Breast epithelium (tissue), 3 donors: Measurements from ENCODE around the gene C3orf18.

Experiments
- POLR2A ChIP-seq: fragments of 450-650 bp; IDR thresholded peaks from one replicate; pipeline ENCODE4 v1.6.1; 2016; ENCODE audit warnings: antibody characterized with exemption, mild to moderate bottlenecking, moderate library complexity
- POLR2AphosphoS5 ChIP-seq, 3 donors: sonication (generic); formaldehyde crosslinking; IDR thresholded peaks; one replicate each; pipeline ENCODE4 v1.6.1; 2017; ENCODE audit warnings: antibody characterized with exemption in 3 of 3
- TF ChIP-seq, protein P1 (sequence below), 3 donors: fragments of 450-650 bp; IDR thresholded peaks; one replicate each; pipeline ENCODE4 v1.5.1; 2016 to 2017; ENCODE audit warnings: antibody characterized with exemption in 3 of 3, mild to moderate bottlenecking in 3 of 3, moderate library complexity in 3 of 3

DNA sequence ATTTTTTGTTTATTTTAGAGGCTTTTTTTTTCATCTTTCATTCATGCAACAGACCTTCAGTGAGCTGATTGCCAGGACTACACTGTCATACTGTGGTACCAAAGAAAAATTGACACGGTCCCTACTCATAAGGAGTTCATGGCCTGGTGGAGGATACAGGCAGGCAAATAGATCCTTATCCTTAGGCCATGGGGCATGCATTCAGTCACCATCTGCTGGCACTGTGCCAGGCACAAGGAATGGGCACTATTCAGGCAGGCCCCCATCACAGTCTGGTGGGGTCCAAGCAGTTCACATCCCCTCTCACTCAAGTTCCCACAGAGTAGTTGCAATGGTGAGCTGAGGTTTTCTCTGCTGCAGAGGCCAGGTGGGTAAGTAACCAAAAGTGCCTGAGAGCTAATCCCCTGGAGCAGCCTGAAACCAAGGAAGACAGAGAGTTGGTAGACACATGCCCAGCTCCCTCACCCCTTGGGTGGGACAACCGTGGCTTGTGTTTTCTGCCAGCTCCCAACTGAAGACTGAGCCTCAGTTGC is 26.8 kb upstream of the C3orf18 start:
- TF ChIP-seq POLR2A = no peak
- no peak for TF ChIP-seq POLR2AphosphoS5 (IDR thresholded peaks at IDR 0.05)
- TF ChIP-seq, protein P1, sequence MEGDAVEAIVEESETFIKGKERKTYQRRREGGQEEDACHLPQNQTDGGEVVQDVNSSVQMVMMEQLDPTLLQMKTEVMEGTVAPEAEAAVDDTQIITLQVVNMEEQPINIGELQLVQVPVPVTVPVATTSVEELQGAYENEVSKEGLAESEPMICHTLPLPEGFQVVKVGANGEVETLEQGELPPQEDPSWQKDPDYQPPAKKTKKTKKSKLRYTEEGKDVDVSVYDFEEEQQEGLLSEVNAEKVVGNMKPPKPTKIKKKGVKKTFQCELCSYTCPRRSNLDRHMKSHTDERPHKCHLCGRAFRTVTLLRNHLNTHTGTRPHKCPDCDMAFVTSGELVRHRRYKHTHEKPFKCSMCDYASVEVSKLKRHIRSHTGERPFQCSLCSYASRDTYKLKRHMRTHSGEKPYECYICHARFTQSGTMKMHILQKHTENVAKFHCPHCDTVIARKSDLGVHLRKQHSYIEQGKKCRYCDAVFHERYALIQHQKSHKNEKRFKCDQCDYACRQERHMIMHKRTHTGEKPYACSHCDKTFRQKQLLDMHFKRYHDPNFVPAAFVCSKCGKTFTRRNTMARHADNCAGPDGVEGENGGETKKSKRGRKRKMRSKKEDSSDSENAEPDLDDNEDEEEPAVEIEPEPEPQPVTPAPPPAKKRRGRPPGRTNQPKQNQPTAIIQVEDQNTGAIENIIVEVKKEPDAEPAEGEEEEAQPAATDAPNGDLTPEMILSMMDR (IDR thresholded peaks at IDR 0.05) = no peak
